GM12891 (cell line): ENCODE results near the gene TGM2.

Source experiments
- POLR2A ChIP-seq: IDR thresholded peaks from 2 replicates; pipeline ENCODE4 v1.6.1; 2011; ENCODE audit warnings: low read depth, low read length, control low read depth
- POLR2AphosphoS5 ChIP-seq: IDR thresholded peaks from 2 replicates; pipeline ENCODE4 v1.6.1; 2011; ENCODE audit warnings: low read depth, low read length, control low read depth
- POU2F2 ChIP-seq: IDR thresholded peaks from 2 replicates; pipeline ENCODE4 v1.6.1; 2011; ENCODE audit warnings: low read depth, mild to moderate bottlenecking, control low read depth, low read length, moderate library complexity
- SPI1 ChIP-seq: IDR thresholded peaks from 2 replicates; pipeline ENCODE4 v1.6.1; 2011; ENCODE audit warnings: low read depth, low read length, control low read depth
- TAF1 ChIP-seq: IDR thresholded peaks from 2 replicates; pipeline ENCODE4 v1.6.1; 2011; ENCODE audit warnings: low read depth, low read length, control low read depth

GRCh38 chr20:38143238-38143645 is 21.8 kb downstream of the TGM2 start:
- no peak for TF ChIP-seq POLR2AphosphoS5
- TF ChIP-seq POLR2A: no peak
- TF ChIP-seq SPI1: no peak
- TF ChIP-seq TAF1: no peak
- TF ChIP-seq POU2F2: no peak
